Measurements from ENCODE around the gene TMEM218.

Gene TMEM218

GRCh38 chr11:125088576-125089455, 22.6 kb downstream of the TMEM218 start:
- DNase-seq (ENCODE audit: low read depth): no peak
- H3K4me3 ChIP-seq (ENCODE audit: control insufficient read depth, low read depth, low read length): no peak overlapping the region
- TF ChIP-seq CTCF (conservative IDR thresholded peaks at IDR 0.05; ENCODE audit: control insufficient read depth, insufficient read depth, low read depth, low read length): no peak

- no peak for TF ChIP-seq CTCF (conservative IDR thresholded peaks at IDR 0.05; ENCODE audit: control insufficient read depth, insufficient read depth, low read depth, low read length)
- no peak overlapping the region for H3K4me3 ChIP-seq (ENCODE audit: control insufficient read depth, low read depth, low read length)
- no peak for DNase-seq (ENCODE audit: low read depth)
Observed at GRCh38 chr11:125088123-125088522, 23.3 kb downstream of the TMEM218 start.

- DNase-seq (ENCODE audit: low read depth): no peak
- H3K4me3 ChIP-seq (ENCODE audit: control insufficient read depth, low read depth, low read length): no peak overlapping the region
- TF ChIP-seq CTCF (conservative IDR thresholded peaks at IDR 0.05; ENCODE audit: control insufficient read depth, insufficient read depth, low read depth, low read length): no peak
Observed at GRCh38 chr11:125086633-125087296, 24.7 kb downstream of the TMEM218 start.

GRCh38 chr11:125085301-125086081, 25.9 kb downstream of the TMEM218 start:
- no peak for DNase-seq (ENCODE audit: low read depth)
- no peak for TF ChIP-seq CTCF (conservative IDR thresholded peaks at IDR 0.05; ENCODE audit: control insufficient read depth, insufficient read depth, low read depth, low read length)
- no peak overlapping the region for H3K4me3 ChIP-seq (ENCODE audit: control insufficient read depth, low read depth, low read length)

DNA sequence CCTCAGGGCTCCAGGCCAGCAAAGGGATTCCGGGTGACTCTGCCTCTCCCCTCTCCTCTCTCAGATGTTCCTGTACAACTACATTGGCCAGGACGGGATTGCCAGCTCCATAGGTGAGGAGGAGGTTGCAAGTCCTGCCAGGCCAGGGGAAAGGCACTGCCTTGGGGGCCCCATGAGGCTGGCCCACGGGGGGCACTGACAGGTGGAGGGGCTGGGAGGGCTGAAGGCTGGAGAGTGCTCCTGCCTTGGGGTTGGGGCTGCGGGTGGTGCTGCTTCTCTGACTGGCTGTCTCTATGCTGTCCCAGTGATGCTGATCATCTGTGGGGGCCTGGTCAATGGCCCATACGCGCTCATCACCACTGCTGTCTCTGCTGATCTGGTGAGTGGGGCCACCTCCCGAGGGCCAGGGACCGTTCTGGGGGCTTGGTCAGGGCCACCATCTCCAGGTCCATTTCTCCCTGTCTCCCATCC, 26.6 kb downstream of the TMEM218 start:
- no peak overlapping the region for H3K4me3 ChIP-seq (ENCODE audit: control insufficient read depth, low read depth, low read length)
- no peak for DNase-seq (ENCODE audit: low read depth)
- TF ChIP-seq CTCF (conservative IDR thresholded peaks at IDR 0.05; ENCODE audit: control insufficient read depth, insufficient read depth, low read depth, low read length): no peak

DNA sequence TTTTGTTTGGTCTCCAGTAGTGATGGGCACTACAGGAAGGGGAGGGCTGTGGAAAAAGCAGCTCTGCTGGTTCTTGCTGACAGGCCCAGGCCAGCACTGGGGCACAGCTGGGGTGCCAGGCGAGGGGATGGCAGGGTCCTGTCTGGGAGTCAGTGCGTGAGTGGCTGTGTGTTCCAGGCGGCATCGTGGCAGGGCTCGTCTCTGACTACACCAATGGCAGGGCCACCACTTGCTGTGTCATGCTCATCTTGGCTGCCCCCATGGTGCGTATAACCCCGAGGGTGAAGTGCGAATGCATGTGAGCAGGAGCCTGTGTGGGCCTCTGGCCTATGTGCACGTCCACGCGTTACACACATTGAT, 27.4 kb downstream of the TMEM218 start:
- H3K4me3 ChIP-seq (ENCODE audit: control insufficient read depth, low read depth, low read length): no peak overlapping the region
- no peak for DNase-seq (ENCODE audit: low read depth)
- TF ChIP-seq CTCF (conservative IDR thresholded peaks at IDR 0.05; ENCODE audit: control insufficient read depth, insufficient read depth, low read depth, low read length): no peak

Measured in fibroblast of mammary gland (primary cell).